Fibroblast of mammary gland (primary cell): ENCODE measurements around the gene CD274.
"Not testable (repeated sequence)": the region's sequence is repeated elsewhere in the genome, so short reads cannot be mapped to it uniquely, and the experiment has no call there.

Experiments used
- DNase-seq: peaks from one replicate; pipeline ENCODE4 v3.0.0-alpha.2; 2010; ENCODE audit warnings: low read depth
- H3K4me3 ChIP-seq: 2 replicates; pipeline ENCODE4 v1.5.1; 2011; ENCODE audit warnings: low read depth, mild to moderate bottlenecking, low read length, moderate library complexity; ENCODE audit not compliant: control insufficient read depth
- TF ChIP-seq, protein P1 (sequence below): conservative IDR thresholded peaks from 2 replicates; pipeline ENCODE4 v1.5.1; 2011; ENCODE audit warnings: low read depth, low read length, inconsistent platforms; ENCODE audit not compliant: control insufficient read depth, insufficient read depth

Gene CD274

GRCh38 chr9:5466005-5466404, 15.7 kb downstream of the CD274 start:
- TF ChIP-seq, protein P1, sequence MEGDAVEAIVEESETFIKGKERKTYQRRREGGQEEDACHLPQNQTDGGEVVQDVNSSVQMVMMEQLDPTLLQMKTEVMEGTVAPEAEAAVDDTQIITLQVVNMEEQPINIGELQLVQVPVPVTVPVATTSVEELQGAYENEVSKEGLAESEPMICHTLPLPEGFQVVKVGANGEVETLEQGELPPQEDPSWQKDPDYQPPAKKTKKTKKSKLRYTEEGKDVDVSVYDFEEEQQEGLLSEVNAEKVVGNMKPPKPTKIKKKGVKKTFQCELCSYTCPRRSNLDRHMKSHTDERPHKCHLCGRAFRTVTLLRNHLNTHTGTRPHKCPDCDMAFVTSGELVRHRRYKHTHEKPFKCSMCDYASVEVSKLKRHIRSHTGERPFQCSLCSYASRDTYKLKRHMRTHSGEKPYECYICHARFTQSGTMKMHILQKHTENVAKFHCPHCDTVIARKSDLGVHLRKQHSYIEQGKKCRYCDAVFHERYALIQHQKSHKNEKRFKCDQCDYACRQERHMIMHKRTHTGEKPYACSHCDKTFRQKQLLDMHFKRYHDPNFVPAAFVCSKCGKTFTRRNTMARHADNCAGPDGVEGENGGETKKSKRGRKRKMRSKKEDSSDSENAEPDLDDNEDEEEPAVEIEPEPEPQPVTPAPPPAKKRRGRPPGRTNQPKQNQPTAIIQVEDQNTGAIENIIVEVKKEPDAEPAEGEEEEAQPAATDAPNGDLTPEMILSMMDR = no peak
- DNase-seq = no peak
- H3K4me3 ChIP-seq = no peak overlapping the region

GRCh38 chr9:5466766-5467165, 16.4 kb downstream of the CD274 start:
- TF ChIP-seq, protein P1 = no peak
- no peak for DNase-seq
- H3K4me3 ChIP-seq = no peak overlapping the region

DNA sequence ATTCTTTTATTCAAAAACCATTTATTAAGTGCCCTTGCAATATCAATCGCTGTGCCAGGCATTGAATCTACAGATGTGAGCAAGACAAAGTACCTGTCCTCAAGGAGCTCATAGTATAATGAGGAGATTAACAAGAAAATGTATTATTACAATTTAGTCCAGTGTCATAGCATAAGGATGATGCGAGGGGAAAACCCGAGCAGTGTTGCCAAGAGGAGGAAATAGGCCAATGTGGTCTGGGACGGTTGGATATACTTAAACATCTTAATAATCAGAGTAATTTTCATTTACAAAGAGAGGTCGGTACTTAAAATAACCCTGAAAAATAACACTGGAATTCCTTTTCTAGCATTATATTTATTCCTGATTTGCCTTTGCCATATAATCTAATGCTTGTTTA, 18.5 kb downstream of the CD274 start:
- TF ChIP-seq, protein P1 = no peak
- no peak for DNase-seq

DNA sequence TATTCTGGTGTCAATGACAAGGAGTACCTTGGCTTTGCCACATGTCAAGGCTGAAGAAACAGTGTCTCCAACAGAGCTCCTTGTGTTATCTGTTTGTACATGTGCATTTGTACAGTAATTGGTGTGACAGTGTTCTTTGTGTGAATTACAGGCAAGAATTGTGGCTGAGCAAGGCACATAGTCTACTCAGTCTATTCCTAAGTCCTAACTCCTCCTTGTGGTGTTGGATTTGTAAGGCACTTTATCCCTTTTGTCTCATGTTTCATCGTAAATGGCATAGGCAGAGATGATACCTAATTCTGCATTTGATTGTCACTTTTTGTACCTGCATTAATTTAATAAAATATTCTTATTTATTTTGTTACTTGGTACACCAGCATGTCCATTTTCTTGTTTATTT, 19.8 kb downstream of the CD274 start:
- TF ChIP-seq, protein P1 = no peak
- no peak for DNase-seq
- no peak overlapping the region for H3K4me3 ChIP-seq

More for the DNA sequence above, 18.5 kb downstream of the CD274 start:
- H3K4me3 ChIP-seq = no peak overlapping the region

DNA sequence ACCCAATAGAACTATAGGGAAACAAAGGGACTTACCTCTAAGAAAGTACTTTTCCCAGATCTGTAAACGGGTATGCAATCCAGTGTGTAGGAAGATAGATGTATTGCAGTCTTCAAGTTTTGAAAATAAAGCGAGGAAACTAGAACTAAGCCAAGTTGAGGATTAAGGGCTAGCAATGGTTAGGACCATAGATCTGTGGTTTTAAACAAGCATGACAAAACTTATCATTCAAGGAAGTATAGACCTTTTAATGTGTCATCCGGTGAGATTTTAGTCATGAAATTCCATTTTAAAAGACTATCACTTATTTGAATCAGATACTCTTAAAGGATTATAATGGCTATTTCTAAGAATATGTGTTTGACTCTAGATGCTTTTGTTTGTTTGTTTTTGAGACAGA, 20.5 kb downstream of the CD274 start:
- TF ChIP-seq, protein P1 = no peak
- H3K4me3 ChIP-seq = no peak overlapping the region
- no peak for DNase-seq

DNA sequence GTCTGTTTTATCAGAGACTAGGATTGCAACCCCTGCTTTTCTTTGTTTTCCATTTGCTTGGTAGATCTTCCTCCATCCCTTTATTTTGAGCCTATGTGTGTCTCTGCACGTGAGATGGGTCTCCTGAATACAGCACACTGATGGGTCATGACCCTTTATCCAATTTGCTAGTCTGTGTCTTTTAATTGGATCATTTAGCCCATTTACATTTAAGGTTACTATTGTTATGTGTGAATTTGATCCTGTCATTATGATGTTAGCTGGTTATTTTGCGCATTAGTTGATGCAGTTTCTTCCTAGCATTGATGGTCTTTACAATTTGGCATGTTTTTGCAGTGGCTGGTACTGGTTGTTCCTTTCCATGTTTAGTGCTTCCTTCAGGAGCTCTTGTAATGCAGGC, 25.3 kb downstream of the CD274 start:
- not testable (repeated sequence) for H3K4me3 ChIP-seq, DNase-seq

- DNase-seq = no peak
- TF ChIP-seq, protein P1 = no peak
- no peak overlapping the region for H3K4me3 ChIP-seq
These were observed 27.9 kb downstream of the CD274 start for GRCh38 chr9:5478206-5478605.
